H9 (cell line): ENCODE results near the gene CD2. TPM values are rescaled to one million over a fixed set of nuclear protein-coding genes. Genes with fewer than 3 reads are reported as not detected.
"Not testable (repeated sequence)": the region's sequence is repeated elsewhere in the genome, so short reads cannot be mapped to it uniquely, and the experiment has no call there.

ENCODE experiments used
- DNase-seq: peaks from one replicate; pipeline ENCODE4 v3.0.0-alpha.2; 2017
- H2AFZ ChIP-seq: one replicate; pipeline ENCODE4 v1.6.1; 2013; ENCODE audit warnings: mild to moderate bottlenecking, low read length, control low read depth, moderate library complexity
- H2AK5ac ChIP-seq: 2 replicates; pipeline ENCODE4 v1.6.1; 2013; ENCODE audit warnings: low read length, control low read depth, mixed read lengths; ENCODE audit not compliant: insufficient read length
- H2BK120ac ChIP-seq: one replicate; pipeline ENCODE4 v1.6.1; 2013; ENCODE audit warnings: low read depth, mild to moderate bottlenecking, low read length, control low read depth, inconsistent platforms; ENCODE audit not compliant: poor library complexity, severe bottlenecking
- H2BK12ac ChIP-seq: 2 replicates; pipeline ENCODE4 v1.6.1; 2013; ENCODE audit warnings: low read length, control low read depth, mixed read lengths, low read depth; ENCODE audit not compliant: insufficient read length
- H2BK15ac ChIP-seq: 2 replicates; pipeline ENCODE4 v1.6.1; 2013; ENCODE audit warnings: low read depth, low read length, control low read depth
- H2BK20ac ChIP-seq: one replicate; pipeline ENCODE4 v1.6.1; 2013; ENCODE audit warnings: low read depth, mild to moderate bottlenecking, low read length, control low read depth, inconsistent platforms; ENCODE audit not compliant: poor library complexity, severe bottlenecking
- H2BK5ac ChIP-seq: 2 replicates; pipeline ENCODE4 v1.6.1; 2013; ENCODE audit warnings: low read length, control low read depth, mixed read lengths; ENCODE audit not compliant: insufficient read length
- H3K14ac ChIP-seq: 2 replicates; pipeline ENCODE4 v1.6.1; 2013; ENCODE audit warnings: low read length, control low read depth; ENCODE audit not compliant: insufficient read depth
- H3K18ac ChIP-seq: 2 replicates; pipeline ENCODE4 v1.6.1; 2013; ENCODE audit warnings: low read depth, mild to moderate bottlenecking, mixed read lengths, low read length, control low read depth; ENCODE audit not compliant: insufficient read length
- H3K23ac ChIP-seq: 2 replicates; pipeline ENCODE4 v1.6.1; 2013; ENCODE audit warnings: low read length, control low read depth, mixed read lengths, low read depth; ENCODE audit not compliant: insufficient read length
- H3K23me2 ChIP-seq: 2 replicates; pipeline ENCODE4 v1.6.1; 2013; ENCODE audit warnings: low read depth, mild to moderate bottlenecking, mixed read lengths, low read length, control low read depth; ENCODE audit not compliant: insufficient read length, poor library complexity, severe bottlenecking
- H3K27ac ChIP-seq: 2 replicates; pipeline ENCODE4 v1.5.1; 2013; ENCODE audit warnings: low read length, control low read depth, mixed read lengths, low read depth; ENCODE audit not compliant: insufficient read length
- H3K27me3 ChIP-seq: 2 replicates; pipeline ENCODE4 v1.6.1; 2013; ENCODE audit warnings: low read length, control low read depth, inconsistent platforms; ENCODE audit not compliant: insufficient read depth
- H3K4ac ChIP-seq: 2 replicates; pipeline ENCODE4 v1.6.1; 2013; ENCODE audit warnings: low read depth, mild to moderate bottlenecking, control low read depth, inconsistent platforms, low read length, moderate library complexity
- H3K4me1 ChIP-seq: 2 replicates; pipeline ENCODE4 v1.6.1; 2013; ENCODE audit warnings: low read length, control low read depth, inconsistent platforms; ENCODE audit not compliant: insufficient read depth
- H3K4me2 ChIP-seq: 2 replicates; pipeline ENCODE4 v1.6.1; 2013; ENCODE audit warnings: low read length, control low read depth, mixed read lengths; ENCODE audit not compliant: insufficient read length, insufficient read depth
- H3K56ac ChIP-seq: 2 replicates; pipeline ENCODE4 v1.6.1; 2013; ENCODE audit warnings: low read depth, mild to moderate bottlenecking, mixed read lengths, low read length, control low read depth; ENCODE audit not compliant: insufficient read length
- H3K79me1 ChIP-seq: 2 replicates; pipeline ENCODE4 v1.6.1; 2013; ENCODE audit warnings: low read depth, mild to moderate bottlenecking, moderate library complexity, low read length, control low read depth, inconsistent platforms; ENCODE audit not compliant: insufficient read depth, poor library complexity, severe bottlenecking
- H3K79me2 ChIP-seq: 2 replicates; pipeline ENCODE4 v1.6.1; 2013; ENCODE audit warnings: low read length, control low read depth, inconsistent platforms; ENCODE audit not compliant: insufficient read depth
- H3K9ac ChIP-seq: 2 replicates; pipeline ENCODE4 v1.6.1; 2013; ENCODE audit warnings: low read length, control low read depth, mixed read lengths; ENCODE audit not compliant: insufficient read length; ENCODE audit errors: extremely low read depth
- H3K9me3 ChIP-seq: one replicate; pipeline ENCODE4 v1.6.1; 2013; ENCODE audit warnings: low read depth, low read length, inconsistent platforms; ENCODE audit not compliant: control insufficient read depth
- H3T11ph ChIP-seq: one replicate; pipeline ENCODE4 v1.6.1; 2013; ENCODE audit warnings: mild to moderate bottlenecking, low read length, control low read depth, inconsistent platforms
- H4K20me1 ChIP-seq: one replicate; pipeline ENCODE4 v1.6.1; 2013; ENCODE audit not compliant: control insufficient read depth, insufficient read length, insufficient read depth
- H4K5ac ChIP-seq: 2 replicates; pipeline ENCODE4 v1.6.1; 2013; ENCODE audit warnings: low read depth, mild to moderate bottlenecking, mixed read lengths, low read length, control low read depth; ENCODE audit not compliant: insufficient read length
- H4K8ac ChIP-seq: replicated peaks from 2 replicates; pipeline ENCODE4 v1.6.1; 2013; ENCODE audit warnings: low read length, control low read depth, mixed read lengths, low read depth; ENCODE audit not compliant: insufficient read length
- H4K91ac ChIP-seq: 2 replicates; pipeline ENCODE4 v1.6.1; 2013; ENCODE audit warnings: low read depth, mild to moderate bottlenecking, moderate library complexity, mixed read lengths, low read length, control low read depth; ENCODE audit not compliant: insufficient read length
- H3K27ac Mint-ChIP-seq, 3 experiments: 2 replicates in 2 of 3; 3 replicates in 1 of 3; pipeline ENCODE4 v1.8.0; 2020 to 2021; ENCODE audit warnings: mixed read lengths in 3 of 3, mild to moderate bottlenecking in 1 of 3, moderate library complexity in 1 of 3
- H3K27me3 Mint-ChIP-seq: 2 replicates; pipeline ENCODE4 v1.8.0; 2021; ENCODE audit warnings: low read depth, mild to moderate bottlenecking, moderate library complexity, mixed read lengths
- H3K36me3 Mint-ChIP-seq, 3 experiments: 2 replicates in 2 of 3; 3 replicates in 1 of 3; pipeline ENCODE4 v1.8.0; 2020 to 2021; ENCODE audit warnings: low read depth in 3 of 3, mixed read lengths in 3 of 3; ENCODE audit not compliant: insufficient read depth in 1 of 3
- H3K4me1 Mint-ChIP-seq, 2 experiments: 2 replicates each; pipeline ENCODE4 v1.8.0; 2020; ENCODE audit warnings: mixed read lengths in 2 of 2
- H3K4me3 Mint-ChIP-seq, 2 experiments: 2 replicates in 1 of 2; 3 replicates in 1 of 2; pipeline ENCODE4 v1.8.0; 2020 to 2021; ENCODE audit warnings: mild to moderate bottlenecking in 2 of 2, mixed read lengths in 2 of 2, moderate library complexity in 1 of 2
- H3K9me3 Mint-ChIP-seq, 2 experiments: 2 replicates in 1 of 2; 3 replicates in 1 of 2; pipeline ENCODE4 v1.8.0; 2020; ENCODE audit warnings: mild to moderate bottlenecking in 2 of 2, mixed read lengths in 2 of 2, moderate library complexity in 1 of 2
- WGBS: extraction: QIAGEN DNeasy Blood & Tissue Kit; methylation state at CpG from one replicate; pipeline ENCODE4 v1.1.7; 2013; ENCODE audit warnings: missing lambda C conversion rate, low lambda C conversion rate, mixed read lengths; ENCODE audit not compliant: insufficient read length; ENCODE audit errors: extremely low coverage; 5-methylcytosine and 5-hydroxymethylcytosine counted together
- total RNA-seq: library from RNA; stranded (reverse); gene quantifications from 2 replicates; pipeline ENCODE4 v1.2.1, GENCODE V29; 2021

The CD2 gene
- total RNA-seq, 1 experiment from 2014 or later, result not detected

- not testable (repeated sequence) for H2BK120ac ChIP-seq, H3K27me3 ChIP-seq, H3K4me1 ChIP-seq, H4K91ac ChIP-seq, H3K27ac Mint-ChIP-seq, H4K8ac ChIP-seq, H3K27ac ChIP-seq, H3K23me2 ChIP-seq, H3K56ac ChIP-seq, H2BK20ac ChIP-seq, H2AFZ ChIP-seq, H3K14ac ChIP-seq, H3K23ac ChIP-seq, H4K5ac ChIP-seq, H3K4ac ChIP-seq, H2BK12ac ChIP-seq, H3K9me3 ChIP-seq, H3K27me3 Mint-ChIP-seq, H3K4me3 Mint-ChIP-seq, H3K36me3 Mint-ChIP-seq, H3K79me2 ChIP-seq, H2AK5ac ChIP-seq, H3K18ac ChIP-seq, H3K9ac ChIP-seq, H3K4me2 ChIP-seq, H2BK5ac ChIP-seq, H4K20me1 ChIP-seq, DNase-seq, H3K79me1 ChIP-seq, H3K4me1 Mint-ChIP-seq, H3T11ph ChIP-seq, H3K9me3 Mint-ChIP-seq, H2BK15ac ChIP-seq
- WGBS, result no CpG with 5 or more reads among the region's 5 CpGs
Observed at GRCh38 chr1:116758456-116758815, 4.2 kb downstream of the CD2 start.
